GM23248 (cell line): ENCODE results near the gene UBE2E3. TPM values are rescaled to one million over a fixed set of nuclear protein-coding genes. Genes with fewer than 3 reads are reported as not detected.

Experiments used
- DNase-seq: peaks from one replicate; pipeline ENCODE4 v3.0.0-alpha.2; 2015
- H2AFZ ChIP-seq: fragments of 200-600 bp; sonication (generic); 2 replicates; pipeline ENCODE4 v1.6.1; 2016; ENCODE audit warnings: antibody characterized with exemption
- H3F3A ChIP-seq: fragments of 200-600 bp; sonication (generic); 2 replicates; pipeline ENCODE4 v1.6.1; 2016; ENCODE audit warnings: mild to moderate bottlenecking, antibody characterized with exemption, mixed run types; ENCODE audit not compliant: insufficient read depth
- H3K27ac ChIP-seq: fragments of 200-600 bp; sonication (generic); 2 replicates; pipeline ENCODE4 v1.5.1; 2016; ENCODE audit warnings: mild to moderate bottlenecking
- H3K27me3 ChIP-seq: fragments of 200-600 bp; sonication (generic); replicated peaks from 2 replicates; pipeline ENCODE4 v1.6.1; 2016; ENCODE audit warnings: mild to moderate bottlenecking; ENCODE audit not compliant: insufficient read depth
- H3K36me3 ChIP-seq: fragments of 200-600 bp; sonication (generic); 2 replicates; pipeline ENCODE4 v1.6.1; 2016; ENCODE audit warnings: low read depth, mild to moderate bottlenecking
- H3K4me1 ChIP-seq: fragments of 200-600 bp; sonication (generic); 2 replicates; pipeline ENCODE4 v1.6.1; 2016; ENCODE audit warnings: mild to moderate bottlenecking; ENCODE audit not compliant: insufficient read depth
- H3K4me2 ChIP-seq: fragments of 200-600 bp; sonication (generic); one replicate; pipeline ENCODE4 v1.6.1; 2016; ENCODE audit warnings: mild to moderate bottlenecking; ENCODE audit not compliant: unreplicated experiment
- H3K4me3 ChIP-seq: fragments of 200-600 bp; sonication (generic); 2 replicates; pipeline ENCODE4 v1.5.1; 2016; ENCODE audit warnings: mild to moderate bottlenecking
- H3K79me2 ChIP-seq: fragments of 200-600 bp; sonication (generic); 2 replicates; pipeline ENCODE4 v1.6.1; 2016; ENCODE audit warnings: mild to moderate bottlenecking; ENCODE audit not compliant: insufficient read depth
- H3K9ac ChIP-seq: fragments of 200-600 bp; sonication (generic); 2 replicates; pipeline ENCODE4 v1.6.1; 2016; ENCODE audit warnings: mild to moderate bottlenecking
- H3K9me2 ChIP-seq: fragments of 200-600 bp; sonication (generic); 2 replicates; pipeline ENCODE4 v1.6.1; 2016; ENCODE audit warnings: mixed run types, mild to moderate bottlenecking, moderate library complexity; ENCODE audit not compliant: insufficient read depth
- H3K9me3 ChIP-seq: fragments of 200-600 bp; sonication (generic); one replicate; pipeline ENCODE4 v1.6.1; 2017; ENCODE audit warnings: low read depth
- H4K20me1 ChIP-seq: fragments of 200-600 bp; sonication (generic); 2 replicates; pipeline ENCODE4 v1.6.0; 2016; ENCODE audit not compliant: insufficient read depth
- EZH2 ChIP-seq: fragments of 200-600 bp; sonication (generic); IDR thresholded peaks from 2 replicates; pipeline ENCODE4 v1.6.1; 2018; ENCODE audit warnings: antibody characterized with exemption, mild to moderate bottlenecking; ENCODE audit not compliant: insufficient read depth, poor library complexity, severe bottlenecking
- EZH2phosphoT487 ChIP-seq: fragments of 200-600 bp; sonication (generic); IDR thresholded peaks from 2 replicates; pipeline ENCODE4 v1.6.1; 2018; ENCODE audit warnings: antibody characterized with exemption, moderate library complexity, mild to moderate bottlenecking, low read depth; ENCODE audit not compliant: insufficient read depth
- WGBS, 2 experiments: methylation state at CpG; one replicate each; pipeline ENCODE4 v1.1.6; 2015 to 2017; ENCODE audit warnings: low lambda C conversion rate in 2 of 2, low coverage in 1 of 2; ENCODE audit errors: missing lambda C conversion rate in 2 of 2; 5-methylcytosine and 5-hydroxymethylcytosine counted together
- in situ Hi-C: fragments of 300-500 bp; cut with MboI; formaldehyde crosslinking; loops from 2 replicates; pipeline ENCODE4 v1.15.0; 2020
- polyA plus RNA-seq: library from polyadenylated mRNA; unstranded; fragments of >200 nt; fragmentation: Nextera tagmentation; extraction: Ambion mirVana; gene quantifications from 2 replicates; pipeline ENCODE4 v1.2.1, GENCODE V29; 2016
- total RNA-seq: library from RNA; depleted of rRNA; stranded (reverse); fragments of >200 nt; shearing (Covaris generic); gene quantifications from 2 replicates; pipeline ENCODE4 v1.2.3, GENCODE V29; 2014

The UBE2E3 gene
- total and polyA plus RNA-seq, 2 experiments from 2014 or later: 142 to 168 TPM

- no peaks in the 10 kb centered on the region for H3K27me3 ChIP-seq
- in situ Hi-C loops: no loop called here
Measured at GRCh38 chr2:180952082-180952481, 28.3 kb upstream of the UBE2E3 start.

GRCh38 chr2:180952731-180953336, 27.6 kb upstream of the UBE2E3 start:
- H3K4me2 ChIP-seq: no peak overlapping the region
- DNase-seq: no peak
- H2AFZ ChIP-seq: no peak overlapping the region
- H3F3A ChIP-seq: no peaks in the 10 kb centered on the region
- H3K9ac ChIP-seq: no peak overlapping the region
- no peaks in the 10 kb centered on the region for H3K27me3 ChIP-seq
- no peak overlapping the region for H3K27ac ChIP-seq
- H3K4me3 ChIP-seq: no peak overlapping the region
- H4K20me1 ChIP-seq: no peaks in the 10 kb centered on the region
- in situ Hi-C loops: no loop called here
- TF ChIP-seq EZH2phosphoT487: no peak
- TF ChIP-seq EZH2: no peak
- H3K79me2 ChIP-seq: no peaks in the 10 kb centered on the region
- no peaks in the 10 kb centered on the region for H3K9me2 ChIP-seq
- H3K36me3 ChIP-seq: no peaks in the 10 kb centered on the region
- no peaks in the 10 kb centered on the region for H3K9me3 ChIP-seq
- H3K4me1 ChIP-seq: no peaks in the 10 kb centered on the region

More at GRCh38 chr2:180952082-180952481, 28.3 kb upstream of the UBE2E3 start:
- H3K36me3 ChIP-seq: no peaks in the 10 kb centered on the region
- H2AFZ ChIP-seq: no peak overlapping the region
- H3K4me2 ChIP-seq: no peak overlapping the region
- H3K4me1 ChIP-seq: no peaks in the 10 kb centered on the region
- H3K9me3 ChIP-seq: no peaks in the 10 kb centered on the region
- no peaks in the 10 kb centered on the region for H3F3A ChIP-seq
- H3K79me2 ChIP-seq: no peaks in the 10 kb centered on the region
- WGBS, 2 experiments: 92 to 100% methylated on average over 2 of the region's 2 CpGs
- no peak for TF ChIP-seq EZH2phosphoT487
- no peak for TF ChIP-seq EZH2
- H3K9ac ChIP-seq: no peak overlapping the region
- H3K27ac ChIP-seq: no peak overlapping the region
- no peaks in the 10 kb centered on the region for H3K9me2 ChIP-seq
- DNase-seq: no peak
- H3K4me3 ChIP-seq: no peak overlapping the region
- no peaks in the 10 kb centered on the region for H4K20me1 ChIP-seq

- no peaks in the 10 kb centered on the region for H3F3A ChIP-seq
- H3K4me1 ChIP-seq: no peaks in the 10 kb centered on the region
- H3K79me2 ChIP-seq: no peaks in the 10 kb centered on the region
- no peak for DNase-seq
- H4K20me1 ChIP-seq: no peaks in the 10 kb centered on the region
- in situ Hi-C loops: no loop called here
- no peaks in the 10 kb centered on the region for H3K36me3 ChIP-seq
- H3K27ac ChIP-seq: no peak overlapping the region
- TF ChIP-seq EZH2 (no peak), EZH2phosphoT487 (no peak)
- H2AFZ ChIP-seq: no peak overlapping the region
- H3K9me2 ChIP-seq: no peaks in the 10 kb centered on the region
- H3K4me3 ChIP-seq: no peak overlapping the region
- H3K27me3 ChIP-seq: no peaks in the 10 kb centered on the region
- H3K9me3 ChIP-seq: no peaks in the 10 kb centered on the region
- H3K4me2 ChIP-seq: no peak overlapping the region
- H3K9ac ChIP-seq: no peak overlapping the region
Measured at GRCh38 chr2:180953550-180953949, 26.9 kb upstream of the UBE2E3 start.

- Histone ChIP-seq H3K79me2 (no peaks in the 10 kb centered on the region), H3K4me2 (no peak overlapping the region), H3K4me3 (no peak overlapping the region), H3K27me3 (no peaks in the 10 kb centered on the region), H3K9me2 (no peaks in the 10 kb centered on the region), H3K27ac (no peak overlapping the region), H3K9me3 (no peaks in the 10 kb centered on the region), H2AFZ (no peak overlapping the region), H3F3A (no peaks in the 10 kb centered on the region), H3K36me3 (no peaks in the 10 kb centered on the region), H3K9ac (no peak overlapping the region), H3K4me1 (no peaks in the 10 kb centered on the region), H4K20me1 (no peaks in the 10 kb centered on the region)
- in situ Hi-C loops: no loop called here
- TF ChIP-seq EZH2 (no peak), EZH2phosphoT487 (no peak)
- no peak for DNase-seq
Measured at GRCh38 chr2:180955101-180955500, 25.3 kb upstream of the UBE2E3 start.

GRCh38 chr2:180959787-180960186, 20.6 kb upstream of the UBE2E3 start:
- TF ChIP-seq EZH2 (no peak), EZH2phosphoT487 (no peak)
- Histone ChIP-seq H3K4me2 (no peak overlapping the region), H3F3A (no peaks in the 10 kb centered on the region), H3K36me3 (no peaks in the 10 kb centered on the region), H3K79me2 (no peaks in the 10 kb centered on the region), H3K4me3 (no peak overlapping the region), H3K27ac (no peak overlapping the region), H3K9ac (no peak overlapping the region), H4K20me1 (no peaks in the 10 kb centered on the region), H3K9me2 (no peaks in the 10 kb centered on the region), H3K27me3 (no peaks in the 10 kb centered on the region), H3K4me1 (no peaks in the 10 kb centered on the region), H3K9me3 (no peaks in the 10 kb centered on the region), H2AFZ (no peak overlapping the region)
- 75 to 95% methylated on average over 1 of the region's 1 CpG for WGBS, 2 experiments
- DNase-seq: no peak
- in situ Hi-C loops: no loop called here
